ENCODE results near the gene VEZT. TPM values are rescaled to one million over a fixed set of nuclear protein-coding genes. Genes with fewer than 3 reads are reported as not detected.

Gene VEZT
- total RNA-seq, 1 experiment from 2014 or later: 46.4 TPM

DNA sequence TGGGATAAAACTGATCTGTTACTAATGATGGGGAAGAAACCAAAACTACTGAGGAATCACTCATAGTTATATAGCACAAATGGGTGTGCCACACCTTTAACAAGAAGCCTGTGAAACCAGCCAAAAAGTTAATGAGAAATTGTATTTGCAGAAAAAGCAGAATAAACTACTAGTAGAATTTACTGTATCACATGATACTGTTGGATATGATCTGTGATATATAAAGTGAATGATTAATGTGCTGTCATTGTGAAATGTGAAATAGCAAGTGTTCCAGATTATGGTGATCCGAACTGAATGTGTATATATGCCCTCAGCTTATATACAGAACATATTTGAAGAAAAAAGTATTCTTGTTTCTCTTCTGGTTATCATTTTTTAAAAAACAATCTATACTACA, 30.5 kb downstream of the VEZT start:
- peaks cover 0 to 2% of the 10 kb centered on the region in 2 experiments; a peak in 1 of 4 replicates for H3K36me3 ChIP-seq (ENCODE audit: control insufficient read depth in 1 of 2, insufficient read depth in 2 of 2, low read length in 2 of 2)
- H3K79me2 ChIP-seq (ENCODE audit: insufficient read depth, low read length): peaks cover 86% of the 10 kb centered on the region
- no peak for TF ChIP-seq ATF3 (IDR thresholded peaks at IDR 0.05)
- no peak for TF ChIP-seq TCF7L2 (IDR thresholded peaks at IDR 0.05; ENCODE audit: borderline replicate concordance, extremely low read depth, insufficient read depth, insufficient read length)
- TF ChIP-seq, protein P1, sequence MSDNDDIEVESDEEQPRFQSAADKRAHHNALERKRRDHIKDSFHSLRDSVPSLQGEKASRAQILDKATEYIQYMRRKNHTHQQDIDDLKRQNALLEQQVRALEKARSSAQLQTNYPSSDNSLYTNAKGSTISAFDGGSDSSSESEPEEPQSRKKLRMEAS (IDR thresholded peaks at IDR 0.05): no peak
- no peak overlapping the region for H2AFZ ChIP-seq (ENCODE audit: low read depth, low read length, poor library complexity, severe bottlenecking)
- no TSS peak for BruUV-seq (replicated peaks)
- no peak overlapping the region for H3K4me2 ChIP-seq (ENCODE audit: low read length)
- H3K27me3 ChIP-seq (ENCODE audit: insufficient read depth, low read length): no peaks in the 10 kb centered on the region
- ChIA-PET CTCF (no interaction called here), POLR2A (no interaction called here), RAD21 (ENCODE audit: low non-redundant PET in 1 of 2, low total read pairs in 2 of 2, uncharacterized antibody in 2 of 2, unreplicated experiment in 2 of 2) (no interaction called here)
- H3K9me3 ChIP-seq (ENCODE audit: control insufficient read depth in 1 of 2, insufficient read depth in 1 of 2, low read depth in 1 of 2, low read length in 2 of 2): no peaks in the 10 kb centered on the region
- no peak overlapping the region for H3K9ac ChIP-seq (ENCODE audit: low read length)
- H3K27ac ChIP-seq (ENCODE audit: low read depth, low read length): no peak overlapping the region
- H4K20me1 ChIP-seq (ENCODE audit: insufficient read depth): 0 out of 2 replicates have a peak, but pooled peaks cover 5% of the 10 kb centered on the region
- intact Hi-C loops (cut with micrococcal nuclease): no loop called here
- no peak for DNase-seq (ENCODE audit: low read depth, low spot score)
- H3K4me3 ChIP-seq (replicated peaks in 1 of 2; ENCODE audit: low read depth in 1 of 2, low read length in 2 of 2): no peak overlapping the region
- no peak for ATAC-seq
- no peaks in the 10 kb centered on the region for H3K4me1 ChIP-seq (ENCODE audit: control insufficient read depth in 1 of 2, insufficient read depth in 2 of 2, low read length in 2 of 2)
- no peaks in the 10 kb centered on the region for H3K9me2 ChIP-seq (ENCODE audit: insufficient read depth)

- no peak for ATAC-seq
- CTCF ChIA-PET: no interaction called here
- intact Hi-C loops (cut with micrococcal nuclease): no loop called here
- BruUV-seq (replicated peaks): no TSS peak
- H3K79me2 ChIP-seq (ENCODE audit: insufficient read depth, low read length): peaks cover 84% of the 10 kb centered on the region
- H4K20me1 ChIP-seq (ENCODE audit: insufficient read depth): 0 out of 2 replicates have a peak, but pooled peaks cover 5% of the 10 kb centered on the region
- no peak overlapping the region for H2AFZ ChIP-seq (ENCODE audit: low read depth, low read length, poor library complexity, severe bottlenecking)
- H3K9me3 ChIP-seq (ENCODE audit: control insufficient read depth in 1 of 2, insufficient read depth in 1 of 2, low read depth in 1 of 2, low read length in 2 of 2): no peaks in the 10 kb centered on the region
- no peak overlapping the region for H3K4me3 ChIP-seq (replicated peaks in 1 of 2; ENCODE audit: low read depth in 1 of 2, low read length in 2 of 2)
- H3K4me1 ChIP-seq (ENCODE audit: control insufficient read depth in 1 of 2, insufficient read depth in 2 of 2, low read length in 2 of 2): no peaks in the 10 kb centered on the region
- H3K4me2 ChIP-seq (ENCODE audit: low read length): no peak overlapping the region
- no peaks in the 10 kb centered on the region for H3K27me3 ChIP-seq (ENCODE audit: insufficient read depth, low read length)
- no peak overlapping the region for H3K9ac ChIP-seq (ENCODE audit: low read length)
- RAD21 ChIA-PET (ENCODE audit: low non-redundant PET in 1 of 2, low total read pairs in 2 of 2, uncharacterized antibody in 2 of 2, unreplicated experiment in 2 of 2): no interaction called here
- H3K36me3 ChIP-seq (ENCODE audit: control insufficient read depth in 1 of 2, insufficient read depth in 2 of 2, low read length in 2 of 2): peaks cover 0 to 2% of the 10 kb centered on the region in 2 experiments; a peak in 1 of 4 replicates
- H3K9me2 ChIP-seq (ENCODE audit: insufficient read depth): no peaks in the 10 kb centered on the region
- H3K27ac ChIP-seq (ENCODE audit: low read depth, low read length): no peak overlapping the region
- no peak for DNase-seq (ENCODE audit: low read depth, low spot score)
- POLR2A ChIA-PET: no interaction called here
- TF ChIP-seq POLR2A (IDR thresholded peaks at IDR 0.05; ENCODE audit: borderline replicate concordance, extremely low read depth, insufficient read depth, insufficient read length) (no peak), SP1 (IDR thresholded peaks at IDR 0.05; ENCODE audit: low read depth) (no peak), ATF3 (IDR thresholded peaks at IDR 0.05) (no peak), SRF (IDR thresholded peaks at IDR 0.05; ENCODE audit: low read depth) (no peak), RAD21 (IDR thresholded peaks at IDR 0.05; ENCODE audit: low read depth) (no peak), POLR2AphosphoS5 (IDR thresholded peaks at IDR 0.05; ENCODE audit: low read depth, low read length) (no peak), ZNF274 (IDR thresholded peaks at IDR 0.05; ENCODE audit: low read depth, low read length) (no peak), EZH2phosphoT487 (IDR thresholded peaks at IDR 0.05; ENCODE audit: borderline replicate concordance) (no peak), REST (IDR thresholded peaks at IDR 0.05; ENCODE audit: low read depth) (no peak), ELF1 (IDR thresholded peaks at IDR 0.05; ENCODE audit: borderline replicate concordance, low read depth) (no peak)
- TF ChIP-seq, protein P2, sequence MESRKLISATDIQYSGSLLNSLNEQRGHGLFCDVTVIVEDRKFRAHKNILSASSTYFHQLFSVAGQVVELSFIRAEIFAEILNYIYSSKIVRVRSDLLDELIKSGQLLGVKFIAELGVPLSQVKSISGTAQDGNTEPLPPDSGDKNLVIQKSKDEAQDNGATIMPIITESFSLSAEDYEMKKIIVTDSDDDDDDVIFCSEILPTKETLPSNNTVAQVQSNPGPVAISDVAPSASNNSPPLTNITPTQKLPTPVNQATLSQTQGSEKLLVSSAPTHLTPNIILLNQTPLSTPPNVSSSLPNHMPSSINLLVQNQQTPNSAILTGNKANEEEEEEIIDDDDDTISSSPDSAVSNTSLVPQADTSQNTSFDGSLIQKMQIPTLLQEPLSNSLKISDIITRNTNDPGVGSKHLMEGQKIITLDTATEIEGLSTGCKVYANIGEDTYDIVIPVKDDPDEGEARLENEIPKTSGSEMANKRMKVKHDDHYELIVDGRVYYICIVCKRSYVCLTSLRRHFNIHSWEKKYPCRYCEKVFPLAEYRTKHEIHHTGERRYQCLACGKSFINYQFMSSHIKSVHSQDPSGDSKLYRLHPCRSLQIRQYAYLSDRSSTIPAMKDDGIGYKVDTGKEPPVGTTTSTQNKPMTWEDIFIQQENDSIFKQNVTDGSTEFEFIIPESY (IDR thresholded peaks at IDR 0.05; ENCODE audit: extremely low read depth, insufficient replicate concordance, low read length): no peak
Measured at GRCh38 chr12:95248604-95249360, 31.2 kb downstream of the VEZT start.

Data from HCT116 (cell line).